IgD-negative memory B cell (primary cell): ENCODE results near the gene DCDC2C. TPM values are rescaled to one million over a fixed set of nuclear protein-coding genes. Genes with fewer than 3 reads are reported as not detected.

ENCODE experiments used
- H3K27ac Mint-ChIP-seq, 3 donors: one replicate each; pipeline ENCODE4 v1.8.0; 2020 to 2022; ENCODE audit warnings: mild to moderate bottlenecking in 3 of 3, mixed read lengths in 3 of 3, moderate library complexity in 1 of 3
- H3K27me3 Mint-ChIP-seq: one replicate; pipeline ENCODE4 v1.8.0; 2021; ENCODE audit warnings: mixed read lengths
- H3K36me3 Mint-ChIP-seq: one replicate; pipeline ENCODE4 v1.8.0; 2020; ENCODE audit warnings: mild to moderate bottlenecking, mixed read lengths
- H3K4me1 Mint-ChIP-seq, 3 donors: one replicate each; pipeline ENCODE4 v1.8.0; 2020 to 2022; ENCODE audit warnings: mixed read lengths in 3 of 3, mild to moderate bottlenecking in 1 of 3
- H3K4me3 Mint-ChIP-seq, 4 donors: one replicate each; pipeline ENCODE4 v1.8.0; 2020 to 2022; ENCODE audit warnings: mild to moderate bottlenecking in 4 of 4, mixed read lengths in 4 of 4, moderate library complexity in 3 of 4
- H3K9me3 Mint-ChIP-seq, 3 donors: one replicate each; pipeline ENCODE4 v1.8.0; 2020 to 2021; ENCODE audit warnings: mixed read lengths in 3 of 3, mild to moderate bottlenecking in 1 of 3
- polyA plus RNA-seq: library from polyadenylated mRNA; unstranded; fragments of 300-500 nt; fragmentation: Illumina TruSeq; gene quantifications from one replicate; pipeline ENCODE4 v1.2.3, GENCODE V29; 2021

The DCDC2C gene
- polyA plus RNA-seq, 1 donor from 2014 or later = not detected

DNA sequence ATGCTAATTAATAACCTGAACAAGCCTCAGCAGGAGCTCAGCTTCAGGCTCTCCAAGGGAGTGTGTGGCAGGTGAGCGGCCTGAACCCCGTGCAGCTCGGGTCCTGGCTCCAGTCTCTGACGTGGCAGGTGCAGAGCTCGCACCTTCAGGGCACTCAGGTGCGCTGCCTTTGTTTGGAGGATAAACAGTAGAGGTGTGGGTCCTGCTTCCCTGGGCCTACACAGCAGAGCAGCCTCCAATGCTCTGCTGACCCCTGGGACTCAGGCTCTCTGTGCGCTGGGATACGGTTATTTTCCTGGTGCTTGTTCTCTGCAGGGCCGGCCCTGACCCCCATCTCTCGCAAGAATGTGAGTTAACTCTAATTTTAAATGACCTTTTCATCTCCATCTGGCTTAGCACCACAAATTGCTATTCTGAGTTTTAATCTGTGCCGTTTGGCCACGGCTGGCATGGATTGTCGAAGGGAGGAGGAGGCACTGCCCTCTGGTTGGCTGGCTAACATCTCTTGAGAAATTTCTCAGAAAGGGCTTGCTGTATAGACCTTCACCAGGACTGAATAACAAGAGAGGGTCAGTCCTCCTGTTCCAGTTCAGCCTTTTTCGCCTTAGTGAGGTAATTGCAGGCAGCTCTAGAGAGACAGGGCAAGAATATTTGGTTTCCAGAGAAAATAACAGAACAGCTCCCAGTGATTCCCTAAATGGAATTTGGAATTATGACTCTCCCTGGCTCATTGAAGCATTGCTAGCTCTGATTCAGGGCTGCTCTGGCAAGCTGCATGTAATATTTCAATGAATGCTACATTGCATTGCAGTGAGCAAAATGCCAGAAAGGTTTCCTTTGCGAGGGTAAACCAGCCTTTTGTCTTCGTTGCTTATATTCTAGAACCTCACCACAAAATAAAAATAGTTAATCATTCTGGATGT is 161.8 kb downstream of the DCDC2C start:
- no peaks in the 10 kb centered on the region for H3K36me3 Mint-ChIP-seq
- H3K27ac Mint-ChIP-seq = no peak overlapping the region
- no peak overlapping the region for H3K4me3 Mint-ChIP-seq
- H3K4me1 Mint-ChIP-seq = no peaks in the 10 kb centered on the region
- peaks cover 1% of the 10 kb centered on the region for H3K27me3 Mint-ChIP-seq
- H3K9me3 Mint-ChIP-seq = peaks cover 0 to 4% (median 3%) of the 10 kb centered on the region in 3 donors

DNA sequence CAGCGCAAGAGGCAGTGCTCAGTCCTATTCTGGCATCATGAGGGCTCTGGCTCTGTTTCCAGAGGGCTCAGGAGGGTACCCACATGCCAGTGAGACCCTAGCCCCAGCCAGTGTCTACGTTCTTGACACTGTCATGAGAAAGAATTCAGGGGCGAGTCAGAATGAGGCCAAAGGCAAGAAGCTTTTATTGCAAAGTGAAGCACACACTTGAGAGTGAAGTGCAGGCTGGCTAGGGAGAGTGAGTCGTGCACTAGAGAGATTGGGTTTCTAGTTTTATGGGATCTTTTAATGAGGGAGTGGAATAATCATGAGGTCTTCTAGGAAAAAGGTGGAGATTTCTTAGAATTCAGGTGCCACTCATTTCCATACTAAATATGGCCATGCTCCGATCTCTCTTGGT is 164.1 kb downstream of the DCDC2C start:
- Mint-ChIP-seq H3K9me3 (peaks cover 0 to 5% (median 2%) of the 10 kb centered on the region in 3 donors), H3K4me1 (no peaks in the 10 kb centered on the region), H3K4me3 (no peak overlapping the region), H3K27me3 (peaks cover 1% of the 10 kb centered on the region), H3K27ac (no peak overlapping the region), H3K36me3 (no peaks in the 10 kb centered on the region)

DNA sequence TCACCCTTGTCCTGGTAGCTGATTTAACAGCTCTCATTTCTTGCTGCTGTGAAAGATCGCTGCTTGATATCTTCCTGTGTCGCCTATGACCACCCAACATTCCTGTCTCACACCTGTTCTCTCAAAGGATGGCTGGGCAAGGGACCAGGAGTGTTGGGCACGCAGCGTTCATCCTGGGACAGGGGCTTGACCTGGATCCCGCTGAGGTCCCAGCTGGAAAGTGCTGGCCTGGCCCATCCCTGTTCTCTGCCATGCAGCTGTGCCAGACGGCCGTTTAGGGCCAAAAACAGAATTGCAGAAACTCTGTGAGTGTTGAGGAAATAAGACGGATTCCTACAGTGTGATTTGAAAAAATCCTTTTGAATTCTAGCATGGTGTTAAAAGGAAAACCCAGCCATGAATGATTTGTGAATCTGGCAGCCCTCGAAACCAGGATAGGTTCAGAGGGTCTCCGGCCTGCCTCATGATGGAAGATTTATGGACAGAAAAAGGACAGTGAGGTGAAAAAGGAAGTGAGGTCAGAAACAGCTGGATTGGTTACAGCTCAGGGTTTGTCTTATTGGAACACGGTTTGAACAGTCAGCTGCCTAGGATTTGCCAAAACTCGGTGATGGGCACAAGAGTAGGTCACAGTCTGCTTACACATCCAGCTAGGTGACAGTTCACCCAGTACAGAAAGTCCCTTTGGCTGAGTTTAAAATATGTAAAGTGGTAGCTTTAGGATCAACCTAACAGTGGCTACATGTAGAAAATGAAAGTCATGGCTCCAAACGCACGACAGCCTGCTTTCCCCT is 164.8 kb downstream of the DCDC2C start:
- H3K4me3 Mint-ChIP-seq = no peak overlapping the region
- no peak overlapping the region for H3K27ac Mint-ChIP-seq
- H3K27me3 Mint-ChIP-seq = peaks cover 1% of the 10 kb centered on the region
- no peaks in the 10 kb centered on the region for H3K4me1 Mint-ChIP-seq
- H3K36me3 Mint-ChIP-seq = no peaks in the 10 kb centered on the region
- H3K9me3 Mint-ChIP-seq = peaks cover 0 to 5% (median 2%) of the 10 kb centered on the region in 3 donors

DNA sequence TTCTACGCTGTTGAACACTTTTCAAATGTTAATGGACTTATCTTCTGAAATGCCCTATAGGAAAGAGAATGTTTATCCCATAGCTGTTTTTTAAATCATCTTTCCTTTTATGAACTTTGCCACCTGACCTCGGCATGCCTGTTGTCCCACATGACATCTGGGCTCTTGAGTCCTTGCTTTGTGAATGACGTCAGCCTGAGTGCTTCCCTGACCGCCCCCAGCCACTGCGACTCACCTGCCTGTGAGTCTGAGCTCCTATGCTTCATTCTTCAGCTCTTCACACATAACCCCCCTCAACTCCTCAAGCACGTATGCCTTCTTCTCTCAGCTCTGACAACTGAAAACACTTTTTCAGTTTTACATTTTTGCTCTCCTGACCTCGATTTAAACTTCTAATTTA is 166.8 kb downstream of the DCDC2C start:
- Mint-ChIP-seq H3K9me3 (peaks cover 0 to 5% (median 0%) of the 10 kb centered on the region in 3 donors), H3K4me3 (no peak overlapping the region), H3K27me3 (peaks cover under 1% of the 10 kb centered on the region), H3K36me3 (no peaks in the 10 kb centered on the region), H3K4me1 (no peaks in the 10 kb centered on the region), H3K27ac (no peak overlapping the region)

DNA sequence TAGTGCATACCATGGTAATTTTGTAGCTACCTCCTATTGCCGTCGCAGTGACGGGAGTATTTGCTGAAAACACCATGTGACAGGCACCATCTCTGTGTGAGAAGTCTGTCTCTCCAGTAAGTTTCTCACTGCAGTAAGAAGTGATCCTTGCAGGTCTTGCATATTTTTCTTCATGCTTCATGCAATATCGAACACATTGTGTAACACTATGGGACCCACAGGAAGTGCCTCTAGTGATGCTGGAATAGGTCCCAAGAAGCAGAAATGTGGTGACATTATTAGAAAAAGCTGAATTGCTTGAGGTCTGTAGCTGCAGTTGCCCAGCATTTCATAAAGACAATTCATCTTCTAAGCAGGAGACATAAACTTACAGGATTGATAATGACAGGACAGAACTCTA is 167.6 kb downstream of the DCDC2C start:
- H3K27me3 Mint-ChIP-seq = no peaks in the 10 kb centered on the region
- H3K4me1 Mint-ChIP-seq = no peaks in the 10 kb centered on the region
- no peak overlapping the region for H3K4me3 Mint-ChIP-seq
- H3K9me3 Mint-ChIP-seq = peaks cover 0 to 5% (median 0%) of the 10 kb centered on the region in 3 donors
- no peaks in the 10 kb centered on the region for H3K36me3 Mint-ChIP-seq
- no peak overlapping the region for H3K27ac Mint-ChIP-seq

DNA sequence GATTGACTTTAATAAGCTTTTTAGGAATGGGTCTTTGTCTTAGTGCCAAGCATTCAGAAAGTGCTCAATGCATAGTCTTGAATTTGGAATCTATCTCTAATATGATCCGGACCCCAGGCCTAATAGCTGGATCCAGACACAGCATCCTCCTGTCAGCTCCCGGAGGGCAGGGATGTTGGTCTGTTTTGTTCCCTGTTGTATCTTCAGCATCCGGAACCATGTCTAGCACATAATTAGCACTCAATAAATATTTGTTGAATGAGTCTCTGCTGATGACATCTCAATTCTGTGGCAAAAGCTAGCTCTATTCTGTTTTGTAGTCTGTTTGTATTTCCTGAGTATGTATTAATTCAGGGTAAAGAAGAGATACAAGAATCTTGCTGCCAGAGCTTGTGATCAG is 169.1 kb downstream of the DCDC2C start:
- Mint-ChIP-seq H3K27me3 (no peaks in the 10 kb centered on the region), H3K4me1 (no peaks in the 10 kb centered on the region), H3K36me3 (no peaks in the 10 kb centered on the region), H3K9me3 (peaks cover 0 to 2% (median 0%) of the 10 kb centered on the region in 3 donors), H3K27ac (no peak overlapping the region), H3K4me3 (no peak overlapping the region)

DNA sequence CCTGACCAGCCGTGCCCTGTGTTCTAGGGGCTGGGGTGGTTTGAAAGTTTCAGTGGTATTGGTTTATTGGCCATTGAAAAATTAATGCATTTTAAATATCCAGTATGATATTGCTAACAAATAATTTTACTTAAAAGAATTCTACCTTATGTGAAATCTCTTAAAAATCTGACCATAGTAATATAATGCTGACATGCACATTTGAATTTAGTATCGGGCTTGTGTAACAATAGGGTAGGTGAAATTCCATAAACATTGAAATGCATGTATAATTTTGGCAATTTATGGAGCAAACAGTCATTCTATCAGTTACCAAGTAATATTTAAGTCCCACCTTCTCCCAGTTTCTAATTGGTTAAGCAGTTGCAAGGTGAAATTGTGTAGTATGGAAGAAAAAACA is 170.5 kb downstream of the DCDC2C start:
- Mint-ChIP-seq H3K9me3 (peaks cover 0 to 2% (median 0%) of the 10 kb centered on the region in 3 donors), H3K36me3 (no peaks in the 10 kb centered on the region), H3K27me3 (no peaks in the 10 kb centered on the region), H3K4me1 (no peaks in the 10 kb centered on the region), H3K4me3 (no peak overlapping the region), H3K27ac (no peak overlapping the region)

DNA sequence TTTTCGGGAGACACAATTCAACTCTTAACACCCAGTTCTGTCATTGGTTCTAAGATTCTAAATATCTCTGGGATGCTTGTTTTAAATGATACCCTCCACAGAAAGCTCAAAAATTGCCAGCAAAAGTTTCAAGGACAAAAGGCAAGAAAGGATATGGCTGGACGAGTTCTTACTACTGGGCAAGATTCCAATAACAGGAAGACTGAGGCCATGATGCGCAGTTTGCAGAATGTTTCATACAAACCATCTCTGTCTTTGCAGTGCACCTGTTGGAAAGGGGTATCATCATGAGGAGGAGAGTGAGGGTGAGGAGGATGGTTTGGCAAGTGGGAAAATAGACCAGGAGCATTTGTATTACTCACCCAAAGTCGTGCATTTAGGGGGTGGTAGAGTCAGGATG is 172.8 kb downstream of the DCDC2C start:
- no peaks in the 10 kb centered on the region for H3K9me3 Mint-ChIP-seq
- H3K27ac Mint-ChIP-seq = no peak overlapping the region
- H3K4me3 Mint-ChIP-seq = no peak overlapping the region
- H3K27me3 Mint-ChIP-seq = no peaks in the 10 kb centered on the region
- no peaks in the 10 kb centered on the region for H3K36me3 Mint-ChIP-seq
- no peaks in the 10 kb centered on the region for H3K4me1 Mint-ChIP-seq

DNA sequence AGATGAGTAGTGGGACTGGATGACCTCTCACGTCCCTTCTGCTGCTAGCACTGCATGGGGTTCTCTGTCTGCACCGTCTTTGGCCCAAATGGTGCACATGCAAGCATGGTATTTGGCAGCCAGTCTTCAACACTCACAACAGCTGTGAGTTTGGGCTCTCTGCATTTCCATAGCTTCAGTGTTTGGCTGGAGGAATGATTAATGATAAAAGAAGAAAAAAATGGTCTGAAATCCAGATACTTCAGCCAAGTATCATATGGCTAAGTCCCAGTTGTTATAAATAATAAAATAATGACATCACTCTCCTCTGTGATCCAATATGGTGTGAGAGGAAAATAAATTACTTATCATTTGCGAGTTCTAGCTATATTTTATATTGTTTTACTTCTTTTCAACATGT is 173.3 kb downstream of the DCDC2C start:
- Mint-ChIP-seq H3K9me3 (no peaks in the 10 kb centered on the region), H3K4me3 (no peak overlapping the region), H3K36me3 (no peaks in the 10 kb centered on the region), H3K27ac (no peak overlapping the region), H3K27me3 (no peaks in the 10 kb centered on the region), H3K4me1 (no peaks in the 10 kb centered on the region)

DNA sequence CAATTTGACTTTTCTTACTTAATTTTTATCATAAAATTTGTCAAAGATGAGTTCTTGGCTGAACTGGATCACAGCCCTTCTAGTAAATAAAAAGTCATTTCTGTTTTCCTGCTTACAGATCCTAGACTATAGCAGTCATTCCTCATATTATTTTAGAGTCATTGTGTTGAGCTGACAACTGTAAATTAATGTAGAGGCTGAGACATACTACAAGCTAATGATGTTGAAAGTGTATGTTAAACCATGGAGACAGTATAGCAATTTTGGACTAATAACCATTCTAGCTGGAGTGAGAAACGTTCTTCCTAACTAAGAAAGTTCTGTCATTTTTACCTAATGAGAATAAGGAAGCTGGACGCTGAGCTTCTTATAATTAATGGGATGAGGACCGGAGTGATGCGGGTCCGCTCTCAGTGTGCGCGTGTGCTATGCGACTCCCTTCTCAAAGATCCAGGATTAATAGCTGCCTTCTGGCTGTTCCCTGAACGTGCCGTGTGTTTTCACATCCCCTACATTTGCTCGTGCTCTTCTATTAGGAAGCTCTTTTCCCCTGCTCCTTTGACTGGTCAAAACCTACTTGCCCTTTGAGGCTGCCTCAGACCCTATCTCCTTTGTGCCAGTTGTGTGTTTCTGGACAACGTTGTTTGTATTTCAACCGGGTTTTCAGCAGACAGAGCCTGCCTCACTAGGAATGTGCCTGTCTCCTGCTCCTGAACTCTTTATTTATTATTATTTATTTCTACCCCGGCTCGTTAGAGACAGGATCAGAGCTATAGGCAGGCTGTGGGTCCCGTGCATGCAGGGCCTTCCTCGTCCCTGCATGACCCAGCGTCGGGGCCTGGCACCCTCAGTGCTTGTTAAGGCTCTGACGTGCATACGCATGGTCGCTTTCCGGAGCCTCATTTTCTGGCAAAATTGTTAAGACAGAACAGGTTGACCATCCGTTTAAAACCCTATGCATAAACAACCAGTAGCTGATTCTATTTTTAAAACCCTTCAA is 182.6 kb downstream of the DCDC2C start:
- H3K9me3 Mint-ChIP-seq = peaks cover 4 to 5% (median 5%) of the 10 kb centered on the region in 3 donors
- H3K36me3 Mint-ChIP-seq = peaks cover 4% of the 10 kb centered on the region
- H3K4me3 Mint-ChIP-seq = no peak overlapping the region
- no peaks in the 10 kb centered on the region for H3K4me1 Mint-ChIP-seq
- no peaks in the 10 kb centered on the region for H3K27me3 Mint-ChIP-seq
- no peak overlapping the region for H3K27ac Mint-ChIP-seq

DNA sequence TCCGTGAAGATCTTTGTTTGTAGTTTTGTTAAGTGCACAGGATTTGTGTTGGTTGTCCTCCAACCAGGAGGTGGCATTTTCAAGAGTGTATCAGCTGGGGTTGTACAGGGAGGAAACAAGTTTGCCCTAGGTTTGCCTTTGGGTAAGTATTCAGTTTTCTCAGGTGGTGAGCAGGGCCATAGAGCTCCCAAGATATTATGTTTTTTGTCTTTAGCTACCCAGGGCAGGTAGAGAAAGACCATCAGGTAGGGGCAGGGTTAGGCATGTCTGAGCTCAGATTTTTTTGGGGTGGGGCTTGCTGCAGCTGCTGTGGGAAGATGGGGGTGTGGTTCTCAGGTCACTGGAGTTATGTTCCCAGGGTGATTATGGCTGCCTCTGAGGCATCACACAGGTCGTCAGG is 191.6 kb downstream of the DCDC2C start:
- no peak overlapping the region for H3K4me3 Mint-ChIP-seq
- peaks cover 0 to 5% (median 3%) of the 10 kb centered on the region in 3 donors for H3K9me3 Mint-ChIP-seq
- H3K27me3 Mint-ChIP-seq = no peaks in the 10 kb centered on the region
- no peaks in the 10 kb centered on the region for H3K4me1 Mint-ChIP-seq
- no peaks in the 10 kb centered on the region for H3K36me3 Mint-ChIP-seq
- no peak overlapping the region for H3K27ac Mint-ChIP-seq

Other genes with a start within 250 kb of the DCDC2C start
- 38.2 TPM for gene ADI1, start 184.0 kb upstream of the DCDC2C start, polyA plus RNA-seq
- gene RNASEH1, start 145.2 kb upstream of the DCDC2C start, polyA plus RNA-seq = 35.2 TPM
- 1,418 TPM for gene RPS7, start 128.3 kb upstream of the DCDC2C start, polyA plus RNA-seq
- not detected for gene COLEC11, start 108.5 kb upstream of the DCDC2C start, polyA plus RNA-seq
- gene ALLC, start 45.4 kb upstream of the DCDC2C start, polyA plus RNA-seq = not detected